DOHH2 (cell line): Measurements from ENCODE around the gene CBX6.

Source experiments
- H3F3A ChIP-seq: fragments of 200-600 bp; sonication (generic), shearing (Covaris generic); 2 replicates; pipeline ENCODE4 v1.6.0; 2016; ENCODE audit warnings: antibody characterized with exemption, mild to moderate bottlenecking; ENCODE audit not compliant: control insufficient read depth, insufficient read depth
- H3K27ac ChIP-seq: fragments of 200-600 bp; sonication (generic); 2 replicates; pipeline ENCODE4 v1.5.1; 2014; ENCODE audit warnings: low read depth, mild to moderate bottlenecking, low read length, moderate library complexity
- H3K27me3 ChIP-seq: fragments of 200-600 bp; sonication (generic); 2 replicates; pipeline ENCODE4 v1.6.1; 2014; ENCODE audit warnings: mild to moderate bottlenecking, low read length, mixed read lengths; ENCODE audit not compliant: control insufficient read depth
- H3K36me3 ChIP-seq: fragments of 200-600 bp; sonication (generic); 2 replicates; pipeline ENCODE4 v1.6.1; 2014; ENCODE audit warnings: mild to moderate bottlenecking, low read length, moderate library complexity, mixed read lengths; ENCODE audit not compliant: control insufficient read depth
- H3K4me1 ChIP-seq: fragments of 200-600 bp; sonication (generic); 2 replicates; pipeline ENCODE4 v1.6.1; 2014; ENCODE audit warnings: mild to moderate bottlenecking, low read length, mixed read lengths; ENCODE audit not compliant: control insufficient read depth
- H3K4me2 ChIP-seq: fragments of 200-600 bp; sonication (generic); 2 replicates; pipeline ENCODE4 v1.6.0; 2014; ENCODE audit warnings: mild to moderate bottlenecking, low read length, moderate library complexity
- H3K4me3 ChIP-seq: fragments of 200-600 bp; sonication (generic); 2 replicates; pipeline ENCODE4 v1.5.1; 2014; ENCODE audit warnings: mild to moderate bottlenecking, low read length, mixed read lengths
- H3K79me2 ChIP-seq: fragments of 200-600 bp; sonication (generic); 2 replicates; pipeline ENCODE4 v1.6.1; 2014; ENCODE audit warnings: mild to moderate bottlenecking, low read length, mixed read lengths; ENCODE audit not compliant: control insufficient read depth
- H3K9me2 ChIP-seq: fragments of 200-600 bp; sonication (generic); replicated peaks from 2 replicates; pipeline ENCODE4 v1.6.1; 2014; ENCODE audit warnings: mild to moderate bottlenecking, low read length, mixed read lengths; ENCODE audit not compliant: control insufficient read depth
- H3K9me3 ChIP-seq: fragments of 200-600 bp; sonication (generic); 2 replicates; pipeline ENCODE4 v1.6.1; 2014; ENCODE audit warnings: antibody characterized with exemption, low read length, mixed read lengths; ENCODE audit not compliant: control insufficient read depth, insufficient read depth
- H4K20me1 ChIP-seq: fragments of 200-600 bp; sonication (generic); 2 replicates; pipeline ENCODE4 v1.6.0; 2014; ENCODE audit warnings: low read depth, mild to moderate bottlenecking, antibody characterized with exemption, low read length, moderate library complexity; ENCODE audit not compliant: control insufficient read depth, insufficient read depth
- EZH2phosphoT487 ChIP-seq: fragments of 200-600 bp; sonication (generic); IDR thresholded peaks from 2 replicates; pipeline ENCODE4 v1.6.1; 2017; ENCODE audit warnings: borderline replicate concordance, mild to moderate bottlenecking, antibody characterized with exemption, low read length, moderate library complexity, mixed read lengths
- TF ChIP-seq, protein P1 (sequence below): fragments of 200-600 bp; sonication (generic); IDR thresholded peaks from one replicate; pipeline ENCODE4 v1.5.1; 2014; ENCODE audit warnings: antibody characterized with exemption, mild to moderate bottlenecking, low read depth, low read length; ENCODE audit not compliant: poor library complexity, severe bottlenecking

CBX6 gene

DNA sequence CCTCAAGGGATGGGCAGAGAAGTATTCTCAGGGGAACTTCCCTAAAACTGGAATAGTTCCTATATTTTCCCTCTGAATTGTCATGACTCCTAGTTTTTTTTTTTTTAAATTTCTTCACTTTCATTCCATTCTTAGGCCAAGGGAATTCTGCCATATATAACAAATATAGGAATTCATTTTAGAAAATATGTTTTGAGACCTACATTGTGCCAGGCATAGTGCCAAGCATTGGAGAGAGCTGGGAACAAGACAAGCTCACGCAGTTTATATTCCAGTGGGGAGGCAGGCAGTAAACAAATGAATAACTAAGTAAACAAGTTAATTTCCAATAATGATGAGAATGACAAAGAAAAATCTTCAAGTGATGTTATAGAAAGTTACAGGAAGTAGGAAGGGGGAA is 25.6 kb downstream of the CBX6 start:
- H3K4me2 ChIP-seq: no peak overlapping the region
- peaks cover 77% of the 10 kb centered on the region for H3K27me3 ChIP-seq
- no peaks in the 10 kb centered on the region for H3F3A ChIP-seq
- H3K36me3 ChIP-seq: no peaks in the 10 kb centered on the region
- no peaks in the 10 kb centered on the region for H3K9me3 ChIP-seq
- H3K27ac ChIP-seq: no peak overlapping the region
- H3K4me1 ChIP-seq: 0 out of 2 replicates have a peak, but pooled peaks cover 3% of the 10 kb centered on the region
- H3K79me2 ChIP-seq: no peaks in the 10 kb centered on the region
- no peaks in the 10 kb centered on the region for H3K9me2 ChIP-seq
- no peaks in the 10 kb centered on the region for H4K20me1 ChIP-seq
- TF ChIP-seq EZH2phosphoT487: no peak
- TF ChIP-seq, protein P1, sequence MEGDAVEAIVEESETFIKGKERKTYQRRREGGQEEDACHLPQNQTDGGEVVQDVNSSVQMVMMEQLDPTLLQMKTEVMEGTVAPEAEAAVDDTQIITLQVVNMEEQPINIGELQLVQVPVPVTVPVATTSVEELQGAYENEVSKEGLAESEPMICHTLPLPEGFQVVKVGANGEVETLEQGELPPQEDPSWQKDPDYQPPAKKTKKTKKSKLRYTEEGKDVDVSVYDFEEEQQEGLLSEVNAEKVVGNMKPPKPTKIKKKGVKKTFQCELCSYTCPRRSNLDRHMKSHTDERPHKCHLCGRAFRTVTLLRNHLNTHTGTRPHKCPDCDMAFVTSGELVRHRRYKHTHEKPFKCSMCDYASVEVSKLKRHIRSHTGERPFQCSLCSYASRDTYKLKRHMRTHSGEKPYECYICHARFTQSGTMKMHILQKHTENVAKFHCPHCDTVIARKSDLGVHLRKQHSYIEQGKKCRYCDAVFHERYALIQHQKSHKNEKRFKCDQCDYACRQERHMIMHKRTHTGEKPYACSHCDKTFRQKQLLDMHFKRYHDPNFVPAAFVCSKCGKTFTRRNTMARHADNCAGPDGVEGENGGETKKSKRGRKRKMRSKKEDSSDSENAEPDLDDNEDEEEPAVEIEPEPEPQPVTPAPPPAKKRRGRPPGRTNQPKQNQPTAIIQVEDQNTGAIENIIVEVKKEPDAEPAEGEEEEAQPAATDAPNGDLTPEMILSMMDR: no peak
- no peak overlapping the region for H3K4me3 ChIP-seq

DNA sequence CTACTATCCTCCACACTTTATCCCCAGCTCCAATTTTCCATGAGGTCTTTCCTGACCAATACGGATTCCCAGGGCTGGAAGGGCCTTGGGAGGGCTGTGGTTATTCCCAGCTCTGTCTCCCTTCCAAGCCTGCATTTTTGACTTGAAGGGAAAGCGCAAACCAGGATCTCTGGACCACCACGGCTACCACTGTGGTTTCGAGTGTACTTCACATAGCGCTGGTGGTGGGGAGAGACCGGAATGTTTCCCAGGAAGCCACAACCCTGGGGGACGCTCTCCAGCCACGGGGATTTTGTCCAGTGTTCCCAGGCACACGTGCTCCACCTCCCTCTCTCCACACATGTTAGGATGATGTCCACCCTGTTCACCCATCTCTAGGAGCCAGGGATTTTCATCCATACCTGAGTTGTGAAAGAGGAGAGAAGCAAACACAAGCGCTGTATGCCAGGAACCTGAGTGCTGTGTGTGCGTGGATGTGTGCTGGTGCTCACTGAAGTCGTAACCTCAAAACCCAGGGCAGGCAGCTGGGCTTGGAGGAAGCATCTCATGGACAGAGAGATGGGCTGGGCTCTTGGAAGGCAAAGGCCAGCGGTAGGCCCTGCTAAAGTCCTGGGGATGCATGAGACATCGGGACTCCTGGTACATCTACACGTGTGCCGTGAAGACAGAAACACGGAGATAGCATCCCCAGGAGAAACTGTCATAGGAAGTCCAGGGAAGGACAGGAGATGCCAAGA is 26.8 kb downstream of the CBX6 start:
- Histone ChIP-seq H3K9me2 (no peaks in the 10 kb centered on the region), H3K36me3 (no peaks in the 10 kb centered on the region), H3K4me3 (no peak overlapping the region), H3K9me3 (no peaks in the 10 kb centered on the region), H3K4me1 (0 out of 2 replicates have a peak, but pooled peaks cover 3% of the 10 kb centered on the region), H3F3A (no peaks in the 10 kb centered on the region), H4K20me1 (no peaks in the 10 kb centered on the region), H3K27ac (no peak overlapping the region), H3K79me2 (no peaks in the 10 kb centered on the region), H3K27me3 (peaks cover 78% of the 10 kb centered on the region), H3K4me2 (no peak overlapping the region)
- TF ChIP-seq EZH2phosphoT487: no peak
- TF ChIP-seq, protein P1: no peak

DNA sequence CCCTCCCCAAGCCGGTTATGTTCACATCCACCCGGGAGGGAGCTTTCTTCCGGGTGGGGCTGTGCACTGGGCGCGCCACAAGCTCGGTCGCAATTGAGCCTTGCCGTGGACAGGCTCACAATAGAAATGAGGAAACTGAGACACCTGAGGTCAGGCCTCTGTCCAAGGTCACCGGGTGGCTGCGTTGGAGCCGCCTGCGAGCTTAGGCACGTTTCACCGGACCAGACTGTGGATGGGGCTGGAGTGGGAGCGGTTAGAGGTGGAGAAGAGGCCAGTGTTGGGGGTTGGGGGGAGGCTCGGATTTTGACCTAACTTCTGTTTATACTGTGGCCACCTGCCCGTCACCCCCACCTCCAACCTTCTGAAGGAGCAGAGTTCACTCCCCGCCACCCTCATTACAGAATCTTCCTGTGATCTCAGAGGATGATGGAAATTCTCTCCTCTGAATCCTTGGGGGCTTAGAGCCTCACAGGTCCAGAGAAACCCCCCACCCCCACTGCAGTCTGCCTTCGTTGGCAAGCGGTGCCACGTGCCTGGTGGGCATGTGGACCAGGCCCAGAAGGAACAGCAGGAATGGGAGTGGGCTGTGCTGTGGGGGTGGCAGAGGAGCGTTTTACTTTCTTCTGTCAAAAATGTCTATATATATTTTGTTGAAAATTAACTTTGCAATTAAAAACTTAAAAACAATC is 27.6 kb downstream of the CBX6 start:
- Histone ChIP-seq H3K27me3 (peaks cover 82% of the 10 kb centered on the region), H3K4me3 (no peak overlapping the region), H4K20me1 (no peaks in the 10 kb centered on the region), H3K36me3 (no peaks in the 10 kb centered on the region), H3K79me2 (no peaks in the 10 kb centered on the region), H3K9me2 (no peaks in the 10 kb centered on the region), H3K9me3 (no peaks in the 10 kb centered on the region), H3F3A (no peaks in the 10 kb centered on the region), H3K27ac (no peak overlapping the region), H3K4me2 (peak overlapping the region; percentile 35; the same call in 1 of the 2 replicates), H3K4me1 (0 out of 2 replicates have a peak, but pooled peaks cover 3% of the 10 kb centered on the region)
- TF ChIP-seq, protein P1: no peak
- TF ChIP-seq EZH2phosphoT487: peak; percentile 86; the same call in 1 of the 2 replicates
